SKM-1 treated with dmso at 0.1 percent for 144 hours (cell line): ENCODE measurements around the gene PPP6R3.

Experiments
- DNase-seq: peaks from one replicate; lab custom pipeline; 2025; ENCODE audit not compliant: unreplicated experiment; lab: John Stamatoyannopoulos, UW

The PPP6R3 gene

GRCh38 chr11:68646832-68647231 is 186.3 kb downstream of the PPP6R3 start:
- no peak for DNase-seq

DNA sequence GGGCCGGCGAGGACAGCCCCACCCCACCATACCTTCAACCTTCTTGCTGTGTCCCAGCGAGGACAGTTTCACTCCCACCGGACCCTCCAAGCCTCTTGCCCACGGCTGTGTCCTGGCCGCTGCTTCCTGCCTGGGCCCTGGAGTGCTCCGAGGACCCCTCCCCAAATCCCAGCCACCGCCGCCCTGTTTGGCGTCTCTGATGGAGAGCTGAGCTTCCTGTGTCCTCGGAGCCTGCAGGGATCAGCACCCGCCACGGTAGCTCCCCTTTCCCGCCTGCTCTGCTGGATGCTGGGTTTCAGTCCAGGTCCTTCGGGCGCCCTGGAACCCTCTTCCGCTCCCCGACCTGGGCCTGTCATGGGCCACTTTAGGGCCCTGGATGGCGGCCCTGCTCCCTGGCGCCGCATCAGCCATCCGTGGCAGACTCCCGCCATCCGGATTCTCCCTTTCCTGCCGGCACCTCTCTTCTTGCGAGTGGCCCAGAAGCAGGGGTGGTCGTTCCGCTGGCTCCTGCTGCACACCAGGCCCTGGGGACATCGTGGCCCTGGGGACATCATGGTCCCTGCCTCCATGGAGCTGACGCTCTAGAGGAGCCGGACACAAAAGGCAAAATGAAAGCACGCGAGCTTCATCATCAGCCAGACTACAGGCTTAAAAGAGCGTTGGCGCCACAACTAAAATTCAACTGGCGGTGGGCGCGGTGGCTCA is 189.5 kb downstream of the PPP6R3 start:
- no peak for DNase-seq

DNA sequence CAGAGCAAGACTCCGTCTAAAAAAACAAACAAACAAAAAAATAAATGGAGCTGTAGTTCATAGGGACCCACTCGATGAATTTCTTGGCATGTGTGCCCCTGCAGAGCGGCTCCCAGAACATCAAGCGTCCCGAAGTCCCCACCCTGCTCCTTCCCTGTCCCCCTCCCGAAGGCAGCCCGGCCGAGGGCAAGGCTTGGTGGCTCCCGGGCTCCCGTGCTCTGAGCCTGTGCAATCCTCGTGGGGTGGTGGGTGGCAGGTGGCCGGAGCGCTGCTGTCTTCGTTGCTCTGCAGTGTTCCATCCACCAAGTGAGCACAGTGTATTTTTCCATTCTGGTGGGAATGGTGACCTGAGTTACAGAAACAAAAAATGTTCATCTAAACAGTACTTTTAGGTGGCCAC is 190.2 kb downstream of the PPP6R3 start:
- DNase-seq: no peak

DNA sequence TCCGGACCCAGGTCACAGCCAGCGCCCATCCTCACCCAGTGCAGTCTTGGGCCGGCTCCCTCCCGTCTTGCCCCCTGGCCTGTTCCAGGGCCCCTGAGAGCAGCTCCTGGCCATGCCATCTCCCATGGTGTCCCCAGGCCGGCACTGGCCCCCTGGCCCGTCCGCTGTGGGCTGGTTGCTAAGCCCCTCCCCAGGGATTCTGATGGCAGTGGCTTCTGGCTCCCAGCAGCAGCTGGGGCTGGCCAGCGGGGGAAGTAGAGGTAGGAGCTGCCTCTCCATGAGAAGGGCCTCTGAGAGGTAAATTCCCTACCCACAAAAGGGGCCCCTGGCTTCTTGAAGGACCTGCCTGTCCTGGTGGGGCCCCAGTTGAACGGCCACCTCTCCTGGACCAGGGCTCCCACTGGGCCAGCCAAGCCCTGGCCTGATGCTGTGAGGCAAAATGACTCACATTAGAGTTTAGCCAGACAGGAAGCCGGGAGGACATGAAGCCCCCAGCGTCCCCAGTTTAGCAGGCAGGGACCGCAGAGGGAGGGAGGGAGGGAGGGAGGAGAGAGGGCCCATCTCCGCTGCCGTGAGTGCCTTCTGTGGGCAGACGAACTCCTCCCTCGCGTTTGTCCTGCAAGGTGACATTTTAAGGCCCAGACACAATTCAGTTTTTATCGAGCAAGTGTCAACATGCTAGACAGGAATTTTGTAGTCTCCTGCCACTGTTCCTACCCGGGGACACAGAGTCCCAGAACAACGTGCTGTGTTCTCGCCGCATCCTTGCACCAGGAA is 190.8 kb downstream of the PPP6R3 start:
- no peak for DNase-seq

DNA sequence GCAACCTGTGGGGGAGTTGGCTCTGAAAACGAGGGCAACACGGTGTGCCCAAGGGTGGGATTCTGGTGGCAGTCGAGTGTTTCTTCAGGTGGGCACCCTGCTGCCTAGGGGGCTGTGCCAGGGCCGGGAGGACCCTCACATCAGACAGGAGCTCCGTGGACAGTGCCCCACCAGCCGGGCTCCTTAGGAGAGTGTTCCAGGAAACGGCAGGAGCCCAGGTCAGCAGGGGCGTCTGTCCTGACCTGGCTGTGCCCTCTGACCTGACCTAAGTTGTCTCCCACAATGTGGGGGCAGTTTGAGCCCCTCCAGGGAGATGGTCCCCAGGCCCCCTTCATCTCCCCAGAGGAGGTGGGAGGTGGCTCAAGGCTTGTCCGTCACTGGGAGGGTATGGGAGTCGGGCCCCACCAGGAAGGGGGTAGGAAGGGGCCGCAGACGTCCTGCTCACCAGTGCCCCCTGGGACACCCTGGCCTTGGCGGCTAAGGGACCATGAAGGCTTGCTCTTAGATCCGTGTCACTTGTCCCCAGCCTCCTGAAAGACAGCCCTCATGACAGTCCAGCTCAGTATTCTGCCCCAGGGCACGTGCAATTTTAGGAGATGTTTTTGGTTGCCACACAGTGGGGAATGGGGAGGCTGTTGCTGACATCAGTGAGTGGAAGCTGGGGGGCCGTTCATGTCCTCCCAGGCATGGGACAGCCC is 191.6 kb downstream of the PPP6R3 start:
- no peak for DNase-seq

- no peak for DNase-seq
Measured at GRCh38 chr11:68652683-68653156, 192.2 kb downstream of the PPP6R3 start.

- no peak for DNase-seq
Measured at GRCh38 chr11:68653486-68654430, 193.2 kb downstream of the PPP6R3 start.

GRCh38 chr11:68654978-68655377 is 194.4 kb downstream of the PPP6R3 start:
- no peak for DNase-seq

DNA sequence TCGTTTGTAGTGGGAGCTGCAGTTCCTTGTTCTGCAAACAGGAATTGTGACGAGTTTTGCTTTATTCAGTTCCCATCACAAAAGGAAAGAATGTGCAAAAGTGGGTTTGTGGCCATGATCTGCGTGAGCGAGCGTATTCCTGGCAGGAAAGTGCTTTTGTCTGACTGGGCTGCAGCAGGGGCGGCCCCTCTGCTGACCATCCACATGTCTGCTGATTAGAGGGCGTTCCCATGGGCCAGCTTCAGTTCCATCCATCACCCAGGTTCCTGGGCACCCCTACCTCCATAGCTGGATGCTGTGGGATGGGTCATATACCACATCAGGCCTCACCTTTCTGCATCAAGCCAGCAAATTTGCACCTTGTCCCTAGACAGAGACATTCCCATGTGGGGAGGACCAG is 194.9 kb downstream of the PPP6R3 start:
- DNase-seq: no peak

DNA sequence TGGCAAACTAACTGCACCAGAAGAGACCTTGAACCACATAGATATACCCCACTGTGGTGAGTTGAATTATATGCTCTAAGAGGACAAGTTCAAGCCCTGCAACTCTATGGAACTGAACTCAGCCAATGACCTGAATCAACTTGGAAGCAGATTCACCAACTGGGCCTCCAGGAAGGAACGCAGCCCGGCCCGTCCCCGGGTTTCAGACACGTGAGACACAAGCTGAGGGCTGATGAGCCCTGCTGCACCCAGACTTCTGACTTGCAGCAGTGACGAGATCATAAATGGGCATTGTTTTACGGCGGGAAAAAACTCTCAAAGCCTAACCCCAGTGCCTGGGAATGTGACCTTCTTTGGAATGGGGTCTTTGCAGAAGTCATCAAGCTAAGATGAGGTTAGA is 195.3 kb downstream of the PPP6R3 start:
- no peak for DNase-seq

- no peak for DNase-seq
Measured at GRCh38 chr11:68657021-68657780, 196.6 kb downstream of the PPP6R3 start.

GRCh38 chr11:68658097-68658496 is 197.5 kb downstream of the PPP6R3 start:
- no peak for DNase-seq

- DNase-seq: no peak
Measured at GRCh38 chr11:68658661-68659060, 198.1 kb downstream of the PPP6R3 start.

DNA sequence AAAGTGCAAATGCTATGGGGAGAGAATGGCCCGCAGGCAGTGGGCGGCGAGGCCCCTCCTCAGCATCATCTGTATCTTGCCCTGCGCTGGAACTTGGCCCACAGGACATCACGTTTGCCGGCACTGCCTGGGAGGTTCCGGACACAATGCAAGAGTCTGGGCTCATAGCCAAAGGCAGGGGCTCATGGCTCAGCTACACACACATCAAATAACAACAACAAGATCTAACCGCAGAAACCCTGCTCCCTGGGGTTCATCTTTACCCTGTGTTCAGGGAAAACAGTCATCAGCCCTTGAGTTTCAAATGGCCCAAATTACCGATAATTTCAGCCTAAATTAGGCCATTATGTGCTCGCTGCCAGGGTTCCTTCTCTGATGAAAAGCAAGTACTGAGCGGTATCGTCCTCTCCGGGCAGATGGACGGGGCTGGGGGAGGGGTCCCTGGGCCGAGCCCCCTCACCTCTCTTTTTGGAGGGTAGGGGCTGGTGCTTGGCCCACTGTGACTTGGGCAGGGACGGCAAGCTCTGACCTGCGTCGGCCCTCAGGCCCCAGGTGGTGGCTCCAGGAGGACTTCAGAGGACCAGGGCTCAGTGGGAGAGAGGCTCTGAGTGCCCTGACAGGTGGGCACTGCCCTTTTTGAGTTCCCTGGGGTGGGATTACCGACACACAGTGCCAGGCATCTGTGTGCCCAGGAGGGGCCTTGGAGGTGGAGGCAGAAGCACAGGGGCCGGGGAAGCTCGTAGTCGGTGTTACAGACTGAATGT is 198.8 kb downstream of the PPP6R3 start:
- DNase-seq: no peak

GRCh38 chr11:68660066-68660810 is 199.7 kb downstream of the PPP6R3 start:
- DNase-seq: no peak

GRCh38 chr11:68661014-68661413 is 200.5 kb downstream of the PPP6R3 start:
- no peak for DNase-seq

GRCh38 chr11:68661697-68662603 is 201.4 kb downstream of the PPP6R3 start:
- DNase-seq: no peak
